OCI-LY1 (cell line): ENCODE results near the gene C1orf105.

Source experiments
- CTCF ChIP-seq: fragments of 200-600 bp; sonication (generic), shearing (Covaris generic); IDR thresholded peaks from 2 replicates; pipeline ENCODE4 v1.5.1; 2017; ENCODE audit warnings: mild to moderate bottlenecking, antibody characterized with exemption, low read length, moderate library complexity, mixed read lengths
- EZH2 ChIP-seq: fragments of 200-600 bp; sonication (generic), shearing (Covaris generic); IDR thresholded peaks from 2 replicates; pipeline ENCODE4 v1.8.0; 2017; ENCODE audit warnings: borderline replicate concordance, mixed run types, mild to moderate bottlenecking, antibody characterized with exemption, low read length, moderate library complexity, mixed read lengths

GRCh38 chr1:172469717-172470116 lies 49.2 kb downstream of the C1orf105 start:
- TF ChIP-seq CTCF (no peak), EZH2 (no peak)
